Sigmoid colon (tissue), 7 donors: ENCODE data around the gene SYNGR3. TPM values are rescaled to one million over a fixed set of nuclear protein-coding genes. Genes with fewer than 3 reads are reported as not detected.
A peak's percentile ranks its signal among the peaks of the same experiment; 100 is the strongest.

Experiments
- DNase-seq: peaks from one replicate; pipeline ENCODE4 v3.0.0-alpha.2; 2019
- H3K27ac ChIP-seq, 4 donors: fragments of 200-600 bp; sonication (generic); one replicate each; pipeline ENCODE4 v1.5.1; 2016 to 2019; ENCODE audit warnings: mild to moderate bottlenecking in 1 of 4
- H3K27me3 ChIP-seq, 3 donors: fragments of 200-600 bp; sonication (generic); one replicate each; pipeline ENCODE4 v1.5.1; 2019; ENCODE audit warnings: mild to moderate bottlenecking in 1 of 3
- H3K36me3 ChIP-seq, 4 donors: fragments of 200-600 bp; sonication (generic); one replicate each; pipeline ENCODE4 v1.5.1; 2016 to 2019
- H3K4me1 ChIP-seq, 4 donors: fragments of 200-600 bp; sonication (generic); one replicate each; pipeline ENCODE4 v1.5.1; 2017 to 2019
- H3K4me3 ChIP-seq, 4 donors: fragments of 200-600 bp; sonication (generic); one replicate each; pipeline ENCODE4 v1.5.1; 2017 to 2019; ENCODE audit warnings: mild to moderate bottlenecking in 2 of 4, moderate library complexity in 1 of 4
- H3K9me3 ChIP-seq, 4 donors: fragments of 200-600 bp in 3 of 4; sonication (generic) in 3 of 4; one replicate each; pipeline versions ENCODE4 v1.5.1 to v1.6.1; 2013 to 2019
- CTCF ChIP-seq, 4 experiments: fragments of 450-650 bp in 3 of 4; fragments of 200-600 bp in 1 of 4; IDR thresholded peaks; one replicate each; pipeline ENCODE4 v1.5.1; 2016 to 2019; ENCODE audit warnings: antibody characterized with exemption in 4 of 4, mild to moderate bottlenecking in 3 of 4, moderate library complexity in 2 of 4
- EP300 ChIP-seq, 4 donors: sonication (generic); formaldehyde crosslinking; IDR thresholded peaks; one replicate each; pipeline ENCODE4 v1.6.1; 2017; ENCODE audit warnings: antibody characterized with exemption in 4 of 4
- POLR2A ChIP-seq, 2 donors: fragments of 450-650 bp; IDR thresholded peaks; one replicate each; pipeline ENCODE4 v1.6.1; 2016; ENCODE audit warnings: antibody characterized with exemption in 2 of 2, mild to moderate bottlenecking in 2 of 2, moderate library complexity in 2 of 2
- POLR2AphosphoS5 ChIP-seq, 4 donors: sonication (generic); formaldehyde crosslinking; IDR thresholded peaks; one replicate each; pipeline ENCODE4 v1.6.1; 2017; ENCODE audit warnings: antibody characterized with exemption in 4 of 4
- WGBS, 2 donors: extraction: QIAGEN DNeasy Blood & Tissue Kit; methylation state at CpG; one replicate each; pipeline ENCODE4 v1.1.7; 2013; 5-methylcytosine and 5-hydroxymethylcytosine counted together
- intact Hi-C: fragments of 100-400 bp; cut with DNase I; formaldehyde crosslinking; loops from one replicate; pipeline ENCODE4 v1.15.1; 2023
- polyA plus RNA-seq, 3 donors: library from polyadenylated mRNA; stranded (reverse); fragments of 200-250 nt; gene quantifications; one replicate each; pipeline ENCODE4 v1.2.3, GENCODE V29; 2013
- total RNA-seq, 4 donors: library from RNA; depleted of rRNA; stranded (reverse); fragments of >200 nt; gene quantifications; one replicate each; pipeline ENCODE4 v1.1.0, GENCODE V29; 2016
- donor health status: healthy with polysubstance abuse.
- donor health status: Bipolar disorder and iron deficiency.
- donor health status: healthy.

Gene SYNGR3
- total and polyA plus RNA-seq, 7 donors, result 0.60 to 8.3 (median 4.0) TPM

DNA sequence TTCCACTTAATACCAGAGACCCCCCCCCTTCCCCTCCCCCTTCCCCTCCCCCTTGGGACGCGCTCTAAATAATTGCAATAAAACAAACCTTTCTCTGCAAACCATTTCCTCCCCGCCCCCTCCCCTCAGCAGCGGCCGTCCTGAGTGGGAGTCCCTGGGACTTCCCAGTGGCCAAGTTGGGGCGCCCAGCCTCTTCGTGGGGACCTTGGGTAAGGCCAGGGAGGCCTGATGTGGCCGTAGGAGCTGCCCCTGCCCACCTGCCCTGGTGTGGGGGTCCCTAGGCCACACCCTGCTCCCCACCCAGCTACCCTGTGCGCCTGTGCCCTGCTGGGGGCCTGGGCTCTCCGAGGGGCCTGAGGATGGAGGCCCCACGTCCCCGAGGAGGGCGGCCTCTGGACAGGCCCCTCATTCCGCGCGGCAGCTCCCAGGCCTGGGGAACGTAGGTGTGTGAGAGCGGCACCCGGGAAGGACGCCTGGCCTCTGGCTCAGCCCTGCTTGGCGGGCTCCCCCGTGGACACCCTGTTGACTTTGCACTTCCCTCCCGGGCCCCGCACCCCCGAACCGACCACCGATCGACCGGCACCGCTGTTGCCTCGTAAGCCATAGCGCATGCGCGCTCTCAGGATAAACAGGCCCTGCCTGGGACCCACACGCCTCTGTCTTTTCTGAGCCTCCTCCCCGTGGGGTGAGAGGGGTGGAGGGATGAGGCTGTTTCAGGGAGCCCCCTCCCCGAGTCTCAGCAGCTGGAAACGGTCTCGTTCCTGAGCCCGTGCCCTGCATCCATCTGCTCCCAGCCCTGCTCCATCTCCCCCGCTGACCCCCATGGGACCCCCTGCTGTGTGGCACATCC lies 48.8 kb downstream of the SYNGR3 start:
- intact Hi-C loops, result no loop called here
- TF ChIP-seq EP300 (IDR thresholded peaks at IDR 0.05), result no peak
- TF ChIP-seq POLR2A (IDR thresholded peaks at IDR 0.05), result no peak
- no peak for TF ChIP-seq POLR2AphosphoS5 (IDR thresholded peaks at IDR 0.05)
- no peak for TF ChIP-seq CTCF (IDR thresholded peaks at IDR 0.05)
- WGBS, 2 donors, result 73 to 76% methylated on average over 41 of the region's 41 CpGs
- H3K27ac ChIP-seq, result peak overlapping the region; percentile 69 to 83 (median 78)
- H3K36me3 ChIP-seq, result peaks cover 0 to 9% (median 3%) of the 10 kb centered on the region in 4 donors
- no peak overlapping the region for H3K4me3 ChIP-seq
- H3K9me3 ChIP-seq, result no peaks in the 10 kb centered on the region
- H3K27me3 ChIP-seq, result no peaks in the 10 kb centered on the region
- H3K4me1 ChIP-seq, result peaks cover 0 to 78% (median 68%) of the 10 kb centered on the region in 4 donors
- DNase-seq, result peak; percentile 90

DNA sequence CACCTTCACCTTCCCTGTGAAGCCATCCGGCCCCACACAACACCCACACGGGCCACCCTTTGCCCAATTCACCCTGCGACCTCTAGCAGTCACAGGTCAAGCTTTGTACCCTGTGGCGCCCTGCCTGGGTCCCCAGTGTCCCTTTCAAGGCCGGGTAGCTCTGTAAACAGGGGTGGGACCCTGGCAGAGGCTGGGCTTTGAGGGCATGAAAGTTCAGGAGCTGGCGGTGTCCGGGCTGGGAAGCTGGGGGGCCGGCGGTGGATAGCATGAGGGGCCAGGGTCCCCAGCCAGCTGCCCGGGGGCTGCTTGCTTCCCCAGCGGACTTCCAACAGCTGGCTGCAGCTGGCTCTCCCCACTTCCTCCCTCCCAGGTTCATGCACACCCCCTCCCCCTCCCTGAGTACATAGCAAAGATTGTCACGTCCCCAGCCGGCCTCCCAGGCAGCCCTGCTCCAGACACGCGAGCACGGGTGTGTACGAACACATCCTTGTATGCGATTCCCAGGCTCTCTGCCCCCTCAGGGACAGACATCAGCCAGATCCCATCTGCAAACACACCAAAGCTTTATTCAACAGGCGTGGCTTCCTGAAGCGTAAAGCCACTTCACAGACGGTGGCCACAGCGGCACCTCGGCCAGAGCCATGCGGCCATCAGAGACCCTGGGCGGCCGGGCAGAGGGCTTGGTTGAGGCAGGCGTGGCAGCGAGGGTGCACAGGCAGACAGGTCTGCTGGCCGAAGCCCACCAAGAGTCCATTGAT lies 49.7 kb downstream of the SYNGR3 start:
- peak; percentile 96 for DNase-seq
- TF ChIP-seq EP300 (IDR thresholded peaks at IDR 0.05), result peak in 1 of 4 donors; percentile 19
- TF ChIP-seq POLR2AphosphoS5 (IDR thresholded peaks at IDR 0.05), result peak; percentile 24 to 72 (median 54)
- TF ChIP-seq CTCF (IDR thresholded peaks at IDR 0.05), result no peak
- no peak for TF ChIP-seq POLR2A (IDR thresholded peaks at IDR 0.05)
- Histone ChIP-seq H3K36me3 (peaks cover 0 to 13% (median 3%) of the 10 kb centered on the region in 4 donors), H3K27ac (peak overlapping the region; percentile 69 to 83 (median 78)), H3K4me3 (no peak overlapping the region), H3K4me1 (peaks cover 0 to 71% (median 67%) of the 10 kb centered on the region in 4 donors), H3K9me3 (no peaks in the 10 kb centered on the region), H3K27me3 (no peaks in the 10 kb centered on the region)
- WGBS, 2 donors, result 24 to 50% methylated on average over 29 of the region's 29 CpGs
- intact Hi-C loops, result no loop called here

DNA sequence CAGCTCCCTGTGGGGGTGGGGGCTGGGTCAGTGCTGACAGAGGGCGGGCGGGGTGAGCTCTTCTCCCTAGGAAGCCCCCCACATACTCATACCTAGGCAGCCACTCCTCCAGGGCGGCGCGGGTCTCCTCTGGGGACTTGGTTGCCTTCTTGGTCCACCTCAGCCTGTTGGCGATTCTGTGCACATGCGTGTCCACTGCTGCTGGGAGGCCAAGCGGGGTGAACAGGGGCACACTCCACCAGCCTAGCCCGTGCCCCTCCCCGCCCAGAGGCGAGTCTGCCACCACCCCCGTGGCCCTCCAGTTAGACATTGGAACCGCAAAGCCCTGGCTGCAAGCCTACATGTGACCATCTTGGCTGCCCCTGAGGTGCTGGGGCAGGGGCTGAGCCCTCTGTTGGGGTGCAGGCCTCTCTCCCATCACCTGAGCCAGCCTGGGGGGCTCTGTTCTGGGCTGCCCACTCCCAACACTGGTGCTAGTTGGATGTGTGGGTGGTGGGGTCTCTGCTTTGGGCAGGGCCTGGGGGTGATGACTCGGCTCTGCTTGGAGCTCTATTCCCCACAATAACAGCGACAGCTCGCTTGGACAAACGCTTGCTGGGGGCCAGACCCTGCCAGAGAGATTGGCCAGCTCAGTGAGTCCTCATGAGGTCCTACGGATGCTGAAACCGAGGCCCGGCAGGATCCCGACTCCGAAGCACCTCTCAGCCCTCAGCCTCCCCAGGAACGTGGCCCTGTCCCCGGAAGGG lies 50.4 kb downstream of the SYNGR3 start:
- intact Hi-C loops, result no loop called here
- WGBS, 2 donors, result 72 to 82% methylated on average over 24 of the region's 24 CpGs
- TF ChIP-seq POLR2AphosphoS5 (IDR thresholded peaks at IDR 0.05), result no peak
- no peak for TF ChIP-seq POLR2A (IDR thresholded peaks at IDR 0.05)
- TF ChIP-seq EP300 (IDR thresholded peaks at IDR 0.05), result no peak
- TF ChIP-seq CTCF (IDR thresholded peaks at IDR 0.05), result no peak
- peaks cover 0 to 64% (median 60%) of the 10 kb centered on the region in 4 donors for H3K4me1 ChIP-seq
- no peaks in the 10 kb centered on the region for H3K27me3 ChIP-seq
- DNase-seq, result no peak
- no peaks in the 10 kb centered on the region for H3K9me3 ChIP-seq
- H3K4me3 ChIP-seq, result no peak overlapping the region
- H3K36me3 ChIP-seq, result peaks cover 0 to 18% (median 3%) of the 10 kb centered on the region in 4 donors
- H3K27ac ChIP-seq, result peak overlapping the region; percentile 69 to 83 (median 78)

DNA sequence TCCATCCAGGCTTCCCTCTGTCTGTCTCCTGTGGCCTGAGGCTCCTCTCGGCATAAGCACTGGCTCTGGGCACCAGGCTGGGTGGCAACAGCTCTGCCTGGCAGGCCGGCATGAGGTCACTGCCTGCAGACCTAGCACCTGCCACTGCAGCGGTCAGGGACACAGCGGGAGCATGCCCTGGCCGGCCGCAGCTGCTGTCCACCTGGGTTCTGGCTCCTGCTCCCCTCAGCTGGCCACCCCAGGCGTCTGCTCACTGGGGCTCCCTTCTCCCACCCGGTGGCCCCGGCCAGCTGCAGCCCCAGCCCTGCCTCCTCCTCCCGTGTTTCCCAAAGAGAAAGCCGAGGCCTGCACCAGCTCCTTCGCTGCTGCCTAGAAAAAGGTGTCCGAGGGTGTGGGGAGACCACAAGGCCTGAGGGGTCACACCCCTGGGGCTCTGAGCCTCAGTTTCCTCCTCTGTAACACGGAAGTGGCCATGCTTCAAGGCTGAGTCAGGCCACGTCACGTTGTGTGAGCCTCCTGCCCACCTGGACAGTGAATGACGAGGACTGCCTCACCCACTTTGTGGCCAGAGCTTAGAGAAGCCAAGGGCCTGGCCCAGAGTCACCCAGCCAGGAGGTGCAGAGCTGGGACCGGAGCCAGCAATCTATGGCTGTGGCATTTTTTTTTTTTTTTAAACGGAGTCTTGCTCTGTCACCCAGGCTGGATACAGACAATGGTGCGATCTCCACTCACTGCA lies 51.2 kb downstream of the SYNGR3 start:
- Histone ChIP-seq H3K27me3 (no peaks in the 10 kb centered on the region), H3K27ac (peak overlapping the region; percentile 69 to 83 (median 78)), H3K4me3 (no peak overlapping the region), H3K9me3 (no peaks in the 10 kb centered on the region), H3K4me1 (peaks cover 0 to 58% (median 52%) of the 10 kb centered on the region in 4 donors), H3K36me3 (peaks cover 0 to 18% (median 3%) of the 10 kb centered on the region in 4 donors)
- 46 to 77% methylated on average over 20 of the region's 20 CpGs for WGBS, 2 donors
- intact Hi-C loops, result no loop called here
- no peak for DNase-seq
- TF ChIP-seq POLR2A (IDR thresholded peaks at IDR 0.05) (no peak), CTCF (IDR thresholded peaks at IDR 0.05) (no peak), EP300 (IDR thresholded peaks at IDR 0.05) (no peak), POLR2AphosphoS5 (IDR thresholded peaks at IDR 0.05) (peak in 1 of 4 donors; percentile 9)
